HUES64 (cell line): ENCODE results near the gene DKK3.

ENCODE experiments used
- H3K27ac ChIP-seq: 2 replicates; pipeline ENCODE4 v1.7.0; 2013; ENCODE audit warnings: low read depth, low read length, inconsistent platforms
- H3K27me3 ChIP-seq: 2 replicates; pipeline ENCODE4 v1.6.1; 2013; ENCODE audit warnings: mild to moderate bottlenecking, low read length; ENCODE audit not compliant: insufficient read depth
- H3K36me3 ChIP-seq: 2 replicates; pipeline ENCODE4 v1.6.1; 2013; ENCODE audit warnings: mild to moderate bottlenecking, low read length; ENCODE audit not compliant: insufficient read depth
- H3K4me1 ChIP-seq: 2 replicates; pipeline ENCODE4 v1.6.1; 2013; ENCODE audit warnings: mild to moderate bottlenecking, low read length, moderate library complexity; ENCODE audit not compliant: insufficient read depth
- H3K4me3 ChIP-seq: 2 replicates; pipeline ENCODE4 v1.5.1; 2013; ENCODE audit warnings: mild to moderate bottlenecking, low read length, moderate library complexity
- H3K9ac ChIP-seq: 2 replicates; pipeline ENCODE4 v1.6.1; 2013; ENCODE audit warnings: mild to moderate bottlenecking, low read depth, low read length
- H3K9me3 ChIP-seq: 2 replicates; pipeline ENCODE4 v1.6.1; 2013; ENCODE audit warnings: low read depth, low read length; ENCODE audit not compliant: insufficient read depth
- WGBS: fragments of 150-250, 120-280 bp; methylation state at CpG from one replicate; pipeline ENCODE4 v1.1.7; 2013; ENCODE audit warnings: missing lambda C conversion rate; 5-methylcytosine and 5-hydroxymethylcytosine counted together

Gene DKK3

DNA sequence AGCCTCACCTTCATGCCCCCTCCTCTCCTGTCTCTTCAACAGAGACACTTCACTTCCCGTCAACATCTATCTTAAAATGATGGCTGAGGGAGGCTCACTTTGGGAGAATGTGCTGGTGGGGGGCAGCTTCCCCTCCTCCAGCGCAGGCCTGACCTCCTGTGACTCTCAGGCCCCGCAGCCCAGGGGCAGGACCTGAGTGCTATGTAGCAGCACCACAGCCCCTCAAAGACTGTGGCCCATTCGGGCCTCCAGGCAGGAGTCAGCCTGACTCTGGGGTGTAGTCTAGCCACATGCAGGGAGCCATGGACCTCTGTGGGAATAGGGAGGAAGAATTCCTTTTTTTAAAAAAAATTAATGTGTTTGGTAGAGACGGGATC is 43.7 kb downstream of the DKK3 start:
- no peak overlapping the region for H3K27ac ChIP-seq
- H3K36me3 ChIP-seq, result no peaks in the 10 kb centered on the region
- no peaks in the 10 kb centered on the region for H3K27me3 ChIP-seq
- H3K4me1 ChIP-seq, result 0 out of 2 replicates have a peak, but pooled peaks cover 2% of the 10 kb centered on the region
- no peaks in the 10 kb centered on the region for H3K9me3 ChIP-seq
- H3K4me3 ChIP-seq, result no peak overlapping the region
- H3K9ac ChIP-seq, result no peak overlapping the region
- WGBS, result 96% methylated on average over 5 of the region's 5 CpGs

DNA sequence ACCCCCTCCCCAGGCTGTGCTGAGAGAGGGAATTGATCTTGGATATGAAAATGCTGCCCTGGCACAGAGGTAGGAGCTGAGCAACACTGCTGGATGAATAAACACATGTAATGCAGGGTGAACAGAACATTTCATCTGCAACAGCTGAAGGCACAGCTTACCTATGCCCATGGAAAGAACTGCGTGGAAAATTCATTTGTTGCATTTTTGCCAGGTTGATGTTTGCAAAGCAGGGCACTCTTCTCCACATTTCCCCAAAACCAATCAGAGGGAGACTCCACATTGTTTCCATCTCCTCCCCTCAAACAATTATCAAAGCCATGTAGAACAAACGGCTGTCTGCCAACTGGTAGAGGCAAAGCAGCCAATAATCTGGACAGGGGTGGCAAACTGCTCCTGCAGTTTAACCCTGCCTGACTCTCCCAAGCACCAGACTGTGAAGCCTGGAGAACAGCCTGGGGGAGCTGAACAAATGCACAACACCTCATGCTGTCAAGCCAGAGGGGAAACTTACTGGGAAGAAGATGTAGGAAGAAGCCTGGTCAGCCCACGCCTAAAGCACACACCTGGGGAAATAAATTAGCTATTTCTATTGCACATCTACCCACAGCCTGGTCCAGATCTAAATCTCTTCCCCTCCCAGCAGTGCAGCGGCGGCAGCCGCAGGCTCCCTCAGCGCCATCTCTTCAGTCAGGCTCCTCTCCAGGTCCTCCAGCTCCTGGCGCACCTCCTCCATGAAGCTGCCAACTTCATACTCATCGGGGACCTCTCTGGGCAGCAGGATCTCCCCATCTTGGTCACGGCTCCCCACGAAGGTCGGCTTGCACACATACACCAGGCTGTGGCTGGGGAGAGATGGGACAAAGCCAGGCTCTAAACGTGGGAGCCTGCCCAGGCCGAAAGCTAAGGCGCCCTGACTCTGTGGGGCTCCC is 44.3 kb downstream of the DKK3 start:
- WGBS, result 94% methylated on average over 15 of the region's 15 CpGs
- H3K36me3 ChIP-seq, result no peaks in the 10 kb centered on the region
- H3K9ac ChIP-seq, result no peak overlapping the region
- no peak overlapping the region for H3K27ac ChIP-seq
- no peaks in the 10 kb centered on the region for H3K9me3 ChIP-seq
- H3K4me3 ChIP-seq, result no peak overlapping the region
- H3K4me1 ChIP-seq, result 0 out of 2 replicates have a peak, but pooled peaks cover 2% of the 10 kb centered on the region
- H3K27me3 ChIP-seq, result no peaks in the 10 kb centered on the region

DNA sequence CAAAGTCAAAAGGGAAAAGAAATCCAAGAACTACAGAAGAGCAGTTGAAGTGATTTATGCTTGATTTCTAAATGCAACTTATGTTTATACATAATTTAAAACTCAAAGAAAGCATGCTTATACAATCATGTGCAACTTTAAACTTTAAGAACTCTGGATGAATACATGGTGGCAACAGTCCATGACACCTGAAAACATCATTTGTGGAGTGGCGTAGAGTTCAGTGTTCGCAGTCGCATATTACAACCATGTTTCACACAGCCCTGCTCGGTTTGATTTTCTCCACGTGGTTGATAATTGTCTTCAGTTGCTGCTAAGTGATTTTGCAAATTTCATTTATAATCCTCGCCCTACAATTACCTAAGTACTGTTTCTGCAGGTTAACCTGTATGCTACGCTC is 45.4 kb downstream of the DKK3 start:
- H3K27me3 ChIP-seq, result no peaks in the 10 kb centered on the region
- 0 out of 2 replicates have a peak, but pooled peaks cover 2% of the 10 kb centered on the region for H3K4me1 ChIP-seq
- H3K27ac ChIP-seq, result no peak overlapping the region
- no peaks in the 10 kb centered on the region for H3K9me3 ChIP-seq
- 91% methylated on average over 7 of the region's 7 CpGs for WGBS
- no peaks in the 10 kb centered on the region for H3K36me3 ChIP-seq
- H3K9ac ChIP-seq, result no peak overlapping the region
- no peak overlapping the region for H3K4me3 ChIP-seq

DNA sequence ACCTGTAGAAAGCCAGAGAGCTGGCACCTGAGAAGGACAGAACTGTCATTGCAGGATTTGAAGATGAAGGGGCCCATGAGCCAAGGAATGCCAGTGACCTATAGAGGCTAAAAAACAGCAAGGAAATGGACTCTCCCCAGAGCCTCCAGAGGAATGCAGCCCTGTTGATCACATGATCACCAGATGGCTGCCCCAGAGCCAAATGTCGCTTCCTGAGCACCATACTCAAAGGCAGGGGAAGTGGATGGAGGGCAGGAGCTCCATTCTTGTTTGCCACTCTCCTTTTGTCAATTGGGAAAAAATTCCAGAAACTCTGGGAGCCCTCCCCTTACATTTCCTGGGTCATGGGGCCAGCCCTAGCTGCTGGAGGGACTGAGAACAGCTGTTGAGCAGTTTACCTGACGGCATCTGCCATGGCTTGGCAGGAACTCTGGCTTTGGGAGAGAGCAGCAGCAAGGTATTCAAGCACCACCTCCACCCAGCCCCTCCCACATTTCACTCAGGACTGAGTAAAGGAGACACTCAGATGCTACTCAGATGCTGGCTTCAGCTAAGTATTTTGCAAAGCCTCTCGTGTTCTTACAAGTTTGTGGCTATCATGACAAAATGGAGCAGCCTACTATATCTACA is 46.9 kb downstream of the DKK3 start:
- Histone ChIP-seq H3K9ac (no peak overlapping the region), H3K9me3 (no peaks in the 10 kb centered on the region), H3K27me3 (no peaks in the 10 kb centered on the region), H3K4me1 (0 out of 2 replicates have a peak, but pooled peaks cover 5% of the 10 kb centered on the region), H3K27ac (no peak overlapping the region), H3K36me3 (peaks cover 10% of the 10 kb centered on the region), H3K4me3 (no peak overlapping the region)
- 93% methylated on average over 3 of the region's 3 CpGs for WGBS

DNA sequence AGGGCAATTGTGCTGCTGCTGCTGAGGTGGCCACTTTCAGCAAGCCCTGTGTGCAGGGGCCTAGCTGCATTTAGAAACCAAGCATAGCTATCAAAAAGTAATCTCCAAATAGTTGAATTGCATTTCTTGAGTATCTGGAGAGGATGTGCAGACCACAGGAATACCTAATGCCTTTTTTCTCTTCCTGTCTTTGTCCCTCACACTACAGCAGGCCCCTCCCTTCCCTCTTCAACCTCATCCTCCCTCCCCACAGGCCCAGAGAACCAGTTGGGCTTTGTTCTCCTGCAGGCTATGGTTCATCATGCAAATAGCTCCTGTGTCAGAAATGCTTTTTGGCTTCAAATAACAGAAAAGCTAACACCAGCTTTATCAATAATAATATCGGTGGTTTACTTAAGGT is 47.7 kb downstream of the DKK3 start:
- Histone ChIP-seq H3K9me3 (no peaks in the 10 kb centered on the region), H3K36me3 (peaks cover 18% of the 10 kb centered on the region), H3K27me3 (no peaks in the 10 kb centered on the region), H3K9ac (no peak overlapping the region), H3K4me1 (0 out of 2 replicates have a peak, but pooled peaks cover 5% of the 10 kb centered on the region), H3K4me3 (no peak overlapping the region), H3K27ac (no peak overlapping the region)
- WGBS, result 100% methylated on average over 1 of the region's 1 CpG

DNA sequence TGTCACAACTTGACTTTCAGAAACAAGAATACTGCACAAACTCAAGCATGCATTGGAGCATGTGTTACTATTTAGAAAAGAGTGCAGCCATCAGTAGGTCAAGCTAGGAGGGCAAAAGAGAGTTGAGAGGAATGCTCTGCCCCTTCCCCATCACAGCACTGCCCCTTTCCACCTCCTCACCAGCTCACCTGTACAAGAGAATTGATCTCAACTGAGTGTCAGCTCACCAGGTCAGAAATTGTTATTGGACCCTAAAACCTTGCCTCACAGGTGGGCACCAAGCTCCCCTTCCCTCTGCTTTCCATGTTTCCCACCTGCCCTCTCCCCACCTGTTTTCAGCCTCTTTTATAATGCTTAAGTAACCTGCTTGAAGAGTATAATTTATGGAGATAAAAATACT is 48.8 kb downstream of the DKK3 start:
- Histone ChIP-seq H3K27me3 (no peaks in the 10 kb centered on the region), H3K4me3 (no peak overlapping the region), H3K36me3 (peaks cover 29% of the 10 kb centered on the region), H3K4me1 (0 out of 2 replicates have a peak, but pooled peaks cover 5% of the 10 kb centered on the region), H3K9me3 (no peaks in the 10 kb centered on the region), H3K27ac (no peak overlapping the region), H3K9ac (no peak overlapping the region)

DNA sequence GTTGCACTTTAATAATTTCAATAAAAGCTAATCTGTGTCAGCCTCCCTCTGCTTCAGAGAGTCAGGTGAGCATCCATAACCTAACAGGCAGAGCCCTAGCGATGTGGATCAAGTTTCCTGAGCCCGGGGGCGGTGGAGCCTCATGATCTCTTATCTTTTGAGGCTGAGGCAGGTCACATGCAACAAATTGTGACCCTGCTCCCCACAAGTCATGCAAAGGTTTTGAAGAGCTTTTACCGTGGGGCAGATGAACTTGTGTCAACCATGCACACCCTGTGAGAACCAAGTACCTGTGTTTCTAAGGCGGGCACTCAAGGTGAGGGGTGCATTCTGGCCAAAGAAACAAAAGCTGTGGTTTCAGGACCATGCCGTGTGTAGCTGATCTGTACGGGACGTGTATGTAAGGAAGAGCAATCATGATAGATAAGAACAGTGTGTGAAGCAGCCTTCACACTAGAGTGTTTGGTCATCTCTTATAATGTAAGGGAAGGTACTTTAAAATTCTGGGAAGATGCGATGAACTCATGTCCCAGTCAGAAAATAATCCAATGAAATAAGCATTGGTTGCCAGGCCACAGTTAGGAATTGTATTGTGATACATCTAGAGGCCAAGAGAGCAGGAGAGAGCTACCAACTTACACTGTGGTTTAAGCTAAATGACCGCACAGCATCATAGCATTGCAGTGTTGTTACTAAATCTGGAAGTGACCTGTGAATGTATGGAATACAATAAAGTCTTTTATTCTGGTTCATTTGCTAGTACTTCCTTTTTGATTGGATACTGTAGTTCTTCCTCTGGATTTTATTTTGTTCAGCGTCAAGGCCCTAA is 49.8 kb downstream of the DKK3 start:
- no peak overlapping the region for H3K4me3 ChIP-seq
- no peak overlapping the region for H3K27ac ChIP-seq
- no peaks in the 10 kb centered on the region for H3K9me3 ChIP-seq
- H3K4me1 ChIP-seq, result 0 out of 2 replicates have a peak, but pooled peaks cover 5% of the 10 kb centered on the region
- H3K9ac ChIP-seq, result no peak overlapping the region
- 93% methylated on average over 11 of the region's 11 CpGs for WGBS
- H3K36me3 ChIP-seq, result peaks cover 38% of the 10 kb centered on the region
- H3K27me3 ChIP-seq, result no peaks in the 10 kb centered on the region

DNA sequence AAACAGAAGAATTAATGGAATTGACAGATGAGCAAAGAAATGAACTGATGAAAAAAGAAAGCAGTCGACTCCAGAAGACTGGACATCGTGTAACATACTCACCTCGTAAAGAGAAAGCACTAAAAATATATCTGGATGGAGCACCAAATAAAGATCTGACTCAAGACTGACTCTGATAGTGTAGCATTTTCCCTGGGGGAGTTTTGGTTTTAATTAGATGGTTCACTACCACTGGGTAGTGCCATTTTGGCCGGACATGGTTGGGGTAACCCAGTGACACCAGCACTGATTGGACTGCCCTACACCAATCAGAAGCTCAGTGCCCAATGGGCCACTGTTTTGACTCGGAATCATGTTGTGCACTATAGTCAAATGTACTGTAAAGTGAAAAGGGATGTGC is 52.4 kb downstream of the DKK3 start:
- WGBS, result 97% methylated on average over 4 of the region's 5 CpGs
- H3K36me3 ChIP-seq, result peaks cover 64% of the 10 kb centered on the region
- no peak overlapping the region for H3K4me3 ChIP-seq
- H3K9me3 ChIP-seq, result no peaks in the 10 kb centered on the region
- H3K9ac ChIP-seq, result no peak overlapping the region
- H3K27ac ChIP-seq, result no peak overlapping the region
- H3K4me1 ChIP-seq, result 0 out of 2 replicates have a peak, but pooled peaks cover 5% of the 10 kb centered on the region
- no peaks in the 10 kb centered on the region for H3K27me3 ChIP-seq

DNA sequence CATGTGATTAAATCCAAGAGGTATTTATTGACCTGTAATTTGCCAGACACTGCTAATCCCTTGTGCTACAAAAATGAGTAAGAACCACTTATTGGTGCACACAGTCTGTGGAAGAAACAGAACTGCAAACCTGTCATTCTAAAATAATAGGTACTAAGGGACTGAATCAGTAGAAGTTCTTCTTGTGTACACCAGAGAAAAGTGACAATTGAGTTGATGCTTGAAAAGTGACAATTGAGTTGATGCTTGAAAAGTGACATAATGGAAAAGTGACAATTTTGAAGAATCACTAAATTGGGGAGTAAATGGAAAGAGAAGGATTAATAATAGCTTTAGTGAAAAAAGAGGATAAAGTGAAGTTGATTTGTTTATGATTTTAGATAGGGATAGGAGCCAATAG is 56.4 kb downstream of the DKK3 start:
- Histone ChIP-seq H3K4me1 (no peaks in the 10 kb centered on the region), H3K36me3 (peaks cover 86% of the 10 kb centered on the region), H3K27me3 (no peaks in the 10 kb centered on the region), H3K4me3 (no peak overlapping the region), H3K9me3 (no peaks in the 10 kb centered on the region), H3K27ac (no peak overlapping the region), H3K9ac (no peak overlapping the region)

DNA sequence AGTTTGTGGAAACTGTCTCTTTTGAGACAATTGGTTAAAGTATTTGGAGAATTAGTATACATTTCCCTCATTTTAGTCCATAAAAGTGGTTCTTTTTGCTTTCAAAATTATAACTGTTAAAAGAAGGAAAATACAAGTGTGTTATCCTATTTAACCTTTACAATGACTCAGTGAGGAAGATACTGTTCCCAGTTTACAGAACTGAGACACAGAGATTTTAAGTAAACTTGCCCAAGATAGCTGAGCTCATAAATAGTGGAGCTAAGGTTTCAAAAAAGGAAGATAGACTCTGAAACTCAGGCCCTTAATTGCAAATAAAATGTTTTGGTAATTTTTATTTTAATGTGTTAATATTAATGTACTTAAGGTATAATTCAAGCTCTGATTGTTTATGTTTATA is 58.9 kb downstream of the DKK3 start:
- Histone ChIP-seq H3K36me3 (peaks cover 80% of the 10 kb centered on the region), H3K4me1 (no peaks in the 10 kb centered on the region)

More for the DNA sequence above, 58.9 kb downstream of the DKK3 start:
- Histone ChIP-seq H3K9me3 (no peaks in the 10 kb centered on the region), H3K4me3 (no peak overlapping the region), H3K27ac (no peak overlapping the region), H3K9ac (no peak overlapping the region), H3K27me3 (no peaks in the 10 kb centered on the region)
